Endothelial cell of umbilical vein (primary cell): ENCODE results near the gene UBE2K. TPM values are rescaled to one million over a fixed set of nuclear protein-coding genes. Genes with fewer than 3 reads are reported as not detected.

Experiments used
- BruUV-seq: library from RNA; stranded (reverse); fragments of 400-500 nt; replicated peaks from 2 replicates; lab custom pipeline; 2021; lab: Mats Ljungman, UMichigan
- CTCF ChIA-PET: fragments of 300-600, 350-600 bp; sonication (Branson Sonifier 250); formaldehyde crosslinking; loops from one replicate; lab custom pipeline; 2021; ENCODE audit warnings: antibody characterized with exemption, inconsistent platforms; lab: Charles Lee
- POLR2A ChIA-PET: fragments of 300-600, 350-600 bp; sonication (Branson Sonifier 250); formaldehyde crosslinking; loops from one replicate; lab custom pipeline; 2021; ENCODE audit warnings: antibody characterized with exemption, inconsistent platforms; lab: Charles Lee
- DNase-seq: peaks from one replicate; pipeline ENCODE4 v3.0.0-alpha.2; 2011; ENCODE audit warnings: low read depth, low spot score
- FAIRE-seq: peaks from 2 replicates; lab custom pipeline; 2011; peaks lifted over from hg19 to GRCh38; lab: Jason Lieb, UNC
- H2AFZ ChIP-seq: 2 replicates; pipeline ENCODE4 v1.6.0; 2012; ENCODE audit warnings: low read depth, low read length, control low read depth, inconsistent platforms
- H3K27ac ChIP-seq: 2 replicates; pipeline ENCODE4 v1.5.1; 2011; ENCODE audit warnings: low read depth, mild to moderate bottlenecking, control low read depth, low read length, moderate library complexity; ENCODE audit not compliant: insufficient read depth
- H3K27me3 ChIP-seq, 2 experiments: 2 replicates each; pipeline versions ENCODE4 v1.6.0 to v1.6.1; 2011; ENCODE audit warnings: low read length in 2 of 2, mixed read lengths in 1 of 2; ENCODE audit not compliant: control insufficient read depth in 2 of 2, insufficient read depth in 2 of 2
- H3K36me3 ChIP-seq, 2 experiments: 2 replicates in 1 of 2; 3 replicates in 1 of 2; pipeline ENCODE4 v1.5.1; 2011; ENCODE audit warnings: low read length in 2 of 2, mild to moderate bottlenecking in 1 of 2, moderate library complexity in 1 of 2; ENCODE audit not compliant: control insufficient read depth in 2 of 2, insufficient read depth in 2 of 2; ENCODE audit errors: extremely low read depth in 1 of 2
- H3K4me1 ChIP-seq: 3 replicates; pipeline ENCODE4 v1.5.1; 2011; ENCODE audit warnings: mild to moderate bottlenecking, low read length; ENCODE audit not compliant: control insufficient read depth, insufficient read depth; ENCODE audit errors: extremely low read depth
- H3K4me2 ChIP-seq: 2 replicates; pipeline ENCODE4 v1.6.1; 2011; ENCODE audit warnings: low read length, control low read depth, mixed read lengths; ENCODE audit not compliant: insufficient read depth
- H3K4me3 ChIP-seq, 3 experiments: fragments of 200-600 bp in 1 of 3; sonication (generic), shearing (Covaris generic) in 1 of 3; replicated peaks in 1 of 3; 2 replicates each; pipeline ENCODE4 v1.5.1; 2011 to 2016; ENCODE audit warnings: control low read depth in 3 of 3, low read length in 3 of 3, mild to moderate bottlenecking in 2 of 3, inconsistent platforms in 1 of 3, low read depth in 1 of 3, moderate library complexity in 1 of 3; ENCODE audit not compliant: insufficient read depth in 1 of 3
- H3K79me2 ChIP-seq: 2 replicates; pipeline ENCODE4 v1.6.0; 2012; ENCODE audit warnings: low read length, inconsistent platforms; ENCODE audit not compliant: control insufficient read depth, insufficient read depth
- H3K9ac ChIP-seq: replicated peaks from 2 replicates; pipeline ENCODE3; 2011; ENCODE audit warnings: low read length, control low read depth; ENCODE audit not compliant: insufficient read depth; ENCODE audit errors: extremely low read depth
- H3K9me1 ChIP-seq: replicated peaks from 3 replicates; pipeline ENCODE4 v1.6.0; 2011; ENCODE audit warnings: mild to moderate bottlenecking, low read length; ENCODE audit not compliant: control insufficient read depth, insufficient read depth; ENCODE audit errors: extremely low read depth
- H3K9me3 ChIP-seq: replicated peaks from 2 replicates; pipeline ENCODE4 v1.5.1; 2012; ENCODE audit warnings: low read length, inconsistent platforms; ENCODE audit not compliant: control insufficient read depth, insufficient read depth
- H4K20me1 ChIP-seq: replicated peaks from 2 replicates; pipeline ENCODE3; 2011; ENCODE audit warnings: mild to moderate bottlenecking, low read length; ENCODE audit not compliant: control insufficient read depth, insufficient read depth; ENCODE audit errors: extremely low read depth
- EZH2 ChIP-seq: IDR thresholded peaks from 2 replicates; pipeline ENCODE4 v1.6.1; 2012; ENCODE audit warnings: borderline replicate concordance, low read depth, mild to moderate bottlenecking, moderate library complexity, low read length, inconsistent platforms; ENCODE audit not compliant: severe bottlenecking
- FOS ChIP-seq: IDR thresholded peaks from 2 replicates; pipeline ENCODE4 v1.6.1; 2011; ENCODE audit warnings: mild to moderate bottlenecking, low read length, moderate library complexity, borderline replicate concordance; ENCODE audit not compliant: insufficient read depth
- GATA2 ChIP-seq: IDR thresholded peaks from 2 replicates; pipeline ENCODE4 v1.7.0; 2011; ENCODE audit warnings: low read depth, mild to moderate bottlenecking, moderate library complexity, mixed read lengths, low read length; ENCODE audit not compliant: insufficient read length, insufficient read depth
- JUN ChIP-seq: IDR thresholded peaks from 2 replicates; pipeline ENCODE4 v1.6.1; 2011; ENCODE audit warnings: borderline replicate concordance, low read depth; ENCODE audit not compliant: insufficient read length, insufficient read depth
- MYC ChIP-seq: IDR thresholded peaks from one replicate; pipeline ENCODE4 v1.6.1; 2011; ENCODE audit warnings: mild to moderate bottlenecking, low read depth, low read length
- dilution Hi-C: fragments of 300-500 bp; cut with MboI; formaldehyde crosslinking; loops from one replicate; pipeline ENCODE4 v1.15.0; 2019; ENCODE audit warnings: low sequenced_read_pairs; ENCODE audit not compliant: extremely low pct_ligation_motif_present
- intact Hi-C: fragments of 100-400 bp; cut with micrococcal nuclease; formaldehyde crosslinking; loops from one replicate; pipeline ENCODE4 v1.10.0; 2022
- polyA plus RNA-seq, 4 experiments: library from polyadenylated mRNA; depleted of rRNA in 3 of 4; stranded (reverse) in 3 of 4; unstranded in 1 of 4; fragments of >200 nt; gene quantifications; 2 replicates each; pipeline versions ENCODE4 v1.2.1 to v1.2.3, GENCODE V29; 2011 to 2012; ENCODE audit warnings: missing spikeins in 1 of 4
- total RNA-seq: library from RNA; stranded (reverse); gene quantifications from 2 replicates; pipeline ENCODE4 v1.2.3, GENCODE V29; 2021
- TF ChIP-seq, protein P1 (sequence below), 2 donors: IDR thresholded peaks; 1 replicate in 1 of 2; 2 replicates in 1 of 2; pipeline ENCODE4 v1.5.1; 2011; ENCODE audit warnings: low read length in 2 of 2, mild to moderate bottlenecking in 2 of 2, moderate library complexity in 2 of 2, control low read depth in 1 of 2, inconsistent platforms in 1 of 2, low read depth in 1 of 2; ENCODE audit not compliant: insufficient read depth in 1 of 2; ENCODE audit errors: extremely low read depth in 1 of 2
- TF ChIP-seq, protein P2 (sequence below): IDR thresholded peaks from 2 replicates; pipeline ENCODE4 v1.6.1; 2011; ENCODE audit not compliant: insufficient read depth, insufficient read length

UBE2K gene
- total and polyA plus RNA-seq, 2 donors (not counting 3 experiments of a cell fraction or from before 2014, with no cell fraction given), result 32.5 to 97.8 TPM

DNA sequence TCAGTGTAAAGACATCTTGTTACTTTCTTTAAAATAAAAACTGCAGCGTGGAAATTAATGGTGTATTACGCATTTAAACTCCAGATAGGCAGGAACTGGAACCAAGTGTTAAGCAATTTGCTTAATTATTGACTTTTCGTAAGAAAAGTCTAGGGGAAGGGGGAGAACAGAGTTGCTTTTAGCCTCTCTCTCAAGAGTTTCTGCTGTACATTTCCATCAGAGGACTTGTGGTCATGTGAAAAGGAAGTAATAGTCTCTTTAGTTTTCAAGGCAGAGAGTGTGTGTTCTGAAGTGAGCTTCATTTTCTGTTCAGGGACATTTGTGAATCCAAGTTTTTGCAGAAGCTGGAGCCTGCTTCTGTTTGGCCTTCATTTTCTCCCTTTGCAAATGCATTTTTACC lies 127.2 kb downstream of the UBE2K start:
- POLR2A ChIA-PET, result no interaction called here
- no peaks in the 10 kb centered on the region for H3K79me2 ChIP-seq

DNA sequence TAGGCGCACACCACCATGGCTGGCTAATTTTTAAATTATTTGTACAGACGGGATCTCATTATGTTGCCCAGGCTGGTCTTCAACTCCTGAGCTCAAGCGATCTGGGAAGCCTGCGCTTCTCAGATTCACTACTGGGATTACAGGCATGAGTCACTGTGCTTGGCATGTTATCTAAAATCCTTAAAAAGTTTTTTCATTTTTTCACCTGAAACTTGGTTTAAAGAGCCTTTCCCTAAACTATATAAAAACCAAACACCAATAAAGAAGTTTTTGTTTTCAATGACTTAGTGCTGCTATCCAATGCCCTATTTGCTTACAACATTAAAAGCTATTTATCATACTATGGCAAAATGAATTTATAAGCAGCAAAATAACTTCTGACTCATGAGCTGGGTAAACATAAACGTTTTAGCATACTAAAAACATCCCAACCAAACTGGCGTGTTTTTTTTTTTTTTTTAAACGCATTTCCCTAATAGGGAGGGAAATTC lies 127.8 kb downstream of the UBE2K start:
- Histone ChIP-seq H3K4me3 (no peak overlapping the region), H3K27me3 (no peaks in the 10 kb centered on the region), H4K20me1 (no peaks in the 10 kb centered on the region), H3K4me1 (peaks cover 6% of the 10 kb centered on the region), H2AFZ (no peak overlapping the region), H3K4me2 (no peak overlapping the region), H3K27ac (peak overlapping the region; percentile 5), H3K9me1 (no peaks in the 10 kb centered on the region), H3K36me3 (peaks cover 8 to 12% of the 10 kb centered on the region in 2 experiments), H3K9ac (no peak overlapping the region), H3K9me3 (no peaks in the 10 kb centered on the region), H3K79me2 (no peaks in the 10 kb centered on the region)
- no peak for FAIRE-seq
- intact Hi-C loops (no loop called here), dilution Hi-C loops (no loop called here)
- ChIA-PET POLR2A (no interaction called here), CTCF (no interaction called here)
- no TSS peak for BruUV-seq
- DNase-seq, result peak; percentile 31
- TF ChIP-seq GATA2 (no peak), MYC (no peak), JUN (no peak), FOS (peak; percentile 6), EZH2 (no peak)
- TF ChIP-seq, protein P1, sequence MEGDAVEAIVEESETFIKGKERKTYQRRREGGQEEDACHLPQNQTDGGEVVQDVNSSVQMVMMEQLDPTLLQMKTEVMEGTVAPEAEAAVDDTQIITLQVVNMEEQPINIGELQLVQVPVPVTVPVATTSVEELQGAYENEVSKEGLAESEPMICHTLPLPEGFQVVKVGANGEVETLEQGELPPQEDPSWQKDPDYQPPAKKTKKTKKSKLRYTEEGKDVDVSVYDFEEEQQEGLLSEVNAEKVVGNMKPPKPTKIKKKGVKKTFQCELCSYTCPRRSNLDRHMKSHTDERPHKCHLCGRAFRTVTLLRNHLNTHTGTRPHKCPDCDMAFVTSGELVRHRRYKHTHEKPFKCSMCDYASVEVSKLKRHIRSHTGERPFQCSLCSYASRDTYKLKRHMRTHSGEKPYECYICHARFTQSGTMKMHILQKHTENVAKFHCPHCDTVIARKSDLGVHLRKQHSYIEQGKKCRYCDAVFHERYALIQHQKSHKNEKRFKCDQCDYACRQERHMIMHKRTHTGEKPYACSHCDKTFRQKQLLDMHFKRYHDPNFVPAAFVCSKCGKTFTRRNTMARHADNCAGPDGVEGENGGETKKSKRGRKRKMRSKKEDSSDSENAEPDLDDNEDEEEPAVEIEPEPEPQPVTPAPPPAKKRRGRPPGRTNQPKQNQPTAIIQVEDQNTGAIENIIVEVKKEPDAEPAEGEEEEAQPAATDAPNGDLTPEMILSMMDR (IDR thresholded peaks at IDR 0.05; ENCODE audit: extremely low read depth in 1 of 2, insufficient read depth in 1 of 2, low read depth in 1 of 2, low read length in 2 of 2), result no peak
- TF ChIP-seq, protein P2, sequence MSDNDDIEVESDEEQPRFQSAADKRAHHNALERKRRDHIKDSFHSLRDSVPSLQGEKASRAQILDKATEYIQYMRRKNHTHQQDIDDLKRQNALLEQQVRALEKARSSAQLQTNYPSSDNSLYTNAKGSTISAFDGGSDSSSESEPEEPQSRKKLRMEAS, result no peak

More for the DNA sequence above, 127.2 kb downstream of the UBE2K start:
- TF ChIP-seq, protein P1 (IDR thresholded peaks at IDR 0.05; ENCODE audit: extremely low read depth in 1 of 2, insufficient read depth in 1 of 2, low read depth in 1 of 2, low read length in 2 of 2), result no peak
- Histone ChIP-seq H3K4me2 (no peak overlapping the region), H3K36me3 (peaks cover 8 to 9% of the 10 kb centered on the region in 2 experiments), H3K27me3 (no peaks in the 10 kb centered on the region), H3K27ac (no peak overlapping the region), H3K9me3 (no peaks in the 10 kb centered on the region), H3K4me3 (no peak overlapping the region), H4K20me1 (no peaks in the 10 kb centered on the region), H3K9me1 (no peaks in the 10 kb centered on the region), H2AFZ (no peak overlapping the region), H3K9ac (no peak overlapping the region), H3K4me1 (peaks cover 13% of the 10 kb centered on the region)
- dilution Hi-C loops (no loop called here), intact Hi-C loops (no loop called here)
- BruUV-seq, result no TSS peak
- CTCF ChIA-PET, result no interaction called here
- DNase-seq (no peak), FAIRE-seq (no peak)
